Activated CD4-positive, alpha-beta T cell treated with anti-CD3 and anti-CD28 coated beads, Interleukin-2, amount 10 ng/mL, durations not matched to agents 24 days and 14 days (primary cell): ENCODE data around the gene LGR6. TPM values are rescaled to one million over a fixed set of nuclear protein-coding genes. Genes with fewer than 3 reads are reported as not detected.

Source experiments
- DNase-seq: peaks from one replicate; pipeline ENCODE4 v3.0.0; 2022
- H3K27ac Mint-ChIP-seq: one replicate; pipeline ENCODE4 v1.8.0; 2022; ENCODE audit warnings: mild to moderate bottlenecking, mixed read lengths
- H3K27me3 Mint-ChIP-seq: one replicate; pipeline ENCODE4 v1.8.0; 2022; ENCODE audit warnings: mixed read lengths
- H3K36me3 Mint-ChIP-seq: one replicate; pipeline ENCODE4 v1.8.0; 2022; ENCODE audit warnings: low read depth, mild to moderate bottlenecking, mixed read lengths
- H3K4me1 Mint-ChIP-seq: one replicate; pipeline ENCODE4 v1.8.0; 2021; ENCODE audit warnings: mixed read lengths
- H3K4me3 Mint-ChIP-seq: one replicate; pipeline ENCODE4 v1.8.0; 2022; ENCODE audit warnings: mild to moderate bottlenecking, moderate library complexity, mixed read lengths
- H3K9me3 Mint-ChIP-seq: one replicate; pipeline ENCODE4 v1.8.0; 2021; ENCODE audit warnings: mixed read lengths
- intact Hi-C: fragments of 100-400 bp; cut with micrococcal nuclease; formaldehyde crosslinking; loops from one replicate; pipeline ENCODE4 v1.15.1; 2023
- total RNA-seq: library from RNA; stranded (reverse); gene quantifications from 2 replicates; pipeline ENCODE4 v1.2.3, GENCODE V29; 2022

The LGR6 gene
- total RNA-seq, 1 donor from 2014 or later = not detected

- no peaks in the 10 kb centered on the region for H3K9me3 Mint-ChIP-seq
- H3K4me1 Mint-ChIP-seq = peaks cover 46% of the 10 kb centered on the region
- H3K27me3 Mint-ChIP-seq = no peaks in the 10 kb centered on the region
- intact Hi-C loops = no loop called here
- H3K4me3 Mint-ChIP-seq = no peak overlapping the region
- no peak for DNase-seq
- peak overlapping the region; percentile 80 for H3K27ac Mint-ChIP-seq
- peaks cover 88% of the 10 kb centered on the region for H3K36me3 Mint-ChIP-seq
These were observed 40.3 kb upstream of the LGR6 start for GRCh38 chr1:202153284-202153683.

GRCh38 chr1:202154148-202154765 lies 39.3 kb upstream of the LGR6 start:
- Mint-ChIP-seq H3K27me3 (no peaks in the 10 kb centered on the region), H3K36me3 (peaks cover 88% of the 10 kb centered on the region), H3K27ac (peak overlapping the region; percentile 74), H3K4me1 (peaks cover 48% of the 10 kb centered on the region), H3K9me3 (no peaks in the 10 kb centered on the region), H3K4me3 (peak overlapping the region; percentile 63)
- DNase-seq = no peak
- intact Hi-C loops = no loop called here

GRCh38 chr1:202154766-202155477 lies 38.7 kb upstream of the LGR6 start:
- intact Hi-C loops = no loop called here
- Mint-ChIP-seq H3K36me3 (peaks cover 90% of the 10 kb centered on the region), H3K27ac (peak overlapping the region; percentile 74), H3K4me3 (peak overlapping the region; percentile 63), H3K27me3 (no peaks in the 10 kb centered on the region), H3K9me3 (no peaks in the 10 kb centered on the region), H3K4me1 (peaks cover 52% of the 10 kb centered on the region)
- DNase-seq = peak; percentile 86

- Mint-ChIP-seq H3K27ac (peak overlapping the region; percentile 48), H3K36me3 (peaks cover 89% of the 10 kb centered on the region), H3K4me3 (peak overlapping the region; percentile 63), H3K27me3 (no peaks in the 10 kb centered on the region), H3K4me1 (peaks cover 53% of the 10 kb centered on the region), H3K9me3 (no peaks in the 10 kb centered on the region)
- intact Hi-C loops = no loop called here
- DNase-seq = no peak
These were observed 38.0 kb upstream of the LGR6 start for GRCh38 chr1:202155478-202156021.

GRCh38 chr1:202156590-202156989 lies 37.0 kb upstream of the LGR6 start:
- Mint-ChIP-seq H3K4me3 (peak overlapping the region; percentile 99), H3K27me3 (no peaks in the 10 kb centered on the region), H3K36me3 (peaks cover 82% of the 10 kb centered on the region), H3K4me1 (peaks cover 57% of the 10 kb centered on the region), H3K9me3 (no peaks in the 10 kb centered on the region), H3K27ac (peak overlapping the region; percentile 54)
- intact Hi-C loops = no loop called here
- no peak for DNase-seq

GRCh38 chr1:202157945-202158344 lies 35.7 kb upstream of the LGR6 start:
- H3K4me1 Mint-ChIP-seq = peaks cover 66% of the 10 kb centered on the region
- H3K27me3 Mint-ChIP-seq = no peaks in the 10 kb centered on the region
- intact Hi-C loops = no loop called here
- H3K27ac Mint-ChIP-seq = peak overlapping the region; percentile 76
- peak overlapping the region; percentile 99 for H3K4me3 Mint-ChIP-seq
- no peak for DNase-seq
- H3K9me3 Mint-ChIP-seq = no peaks in the 10 kb centered on the region
- H3K36me3 Mint-ChIP-seq = peaks cover 71% of the 10 kb centered on the region

- peaks cover 69% of the 10 kb centered on the region for H3K4me1 Mint-ChIP-seq
- H3K27me3 Mint-ChIP-seq = no peaks in the 10 kb centered on the region
- DNase-seq = peak; percentile 76
- H3K36me3 Mint-ChIP-seq = peaks cover 62% of the 10 kb centered on the region
- H3K27ac Mint-ChIP-seq = peak overlapping the region; percentile 97
- H3K9me3 Mint-ChIP-seq = no peaks in the 10 kb centered on the region
- intact Hi-C loops = no loop called here
- peak overlapping the region; percentile 99 for H3K4me3 Mint-ChIP-seq
These were observed 34.6 kb upstream of the LGR6 start for GRCh38 chr1:202158810-202159533.

- intact Hi-C loops = loop anchor here (1.0 to 10.0 kb wide), 2 partner anchors 14 to 645 kb away; partner anchors contain the start of gene KDM5B
- peak overlapping the region; percentile 97 for H3K27ac Mint-ChIP-seq
These were observed 33.8 kb upstream of the LGR6 start for GRCh38 chr1:202159534-202160371.

GRCh38 chr1:202160377-202160940 lies 33.1 kb upstream of the LGR6 start, which contains the start of gene PTPN7:
TSS of gene PTPN7 (minus strand) at chr1:202160602. CDS start at chr1:202159402, 1,200 bp downstream.
- Mint-ChIP-seq H3K4me1 (peaks cover 71% of the 10 kb centered on the region), H3K9me3 (no peaks in the 10 kb centered on the region), H3K4me3 (peak within 1 kb of the TSS; percentile 99), H3K36me3 (peaks cover 49% of the 10 kb centered on the region), H3K27ac (peak within 1 kb of the TSS; percentile 97), H3K27me3 (no peaks in the 10 kb centered on the region)
- intact Hi-C loops = loop anchor here (1.0 to 10.0 kb wide), 2 partner anchors 15 to 644 kb away; partner anchors contain the start of gene KDM5B
- DNase-seq = peak; percentile 89

More at GRCh38 chr1:202159534-202160371, 33.8 kb upstream of the LGR6 start:
- DNase-seq = peak; percentile 90
- no peaks in the 10 kb centered on the region for H3K9me3 Mint-ChIP-seq
- H3K4me1 Mint-ChIP-seq = peaks cover 73% of the 10 kb centered on the region
- no peaks in the 10 kb centered on the region for H3K27me3 Mint-ChIP-seq
- peak overlapping the region; percentile 99 for H3K4me3 Mint-ChIP-seq
- peaks cover 56% of the 10 kb centered on the region for H3K36me3 Mint-ChIP-seq

GRCh38 chr1:202161151-202162046 lies 32.2 kb upstream of the LGR6 start:
- Mint-ChIP-seq H3K9me3 (no peaks in the 10 kb centered on the region), H3K36me3 (peaks cover 40% of the 10 kb centered on the region), H3K27me3 (no peaks in the 10 kb centered on the region), H3K4me3 (peak overlapping the region; percentile 99), H3K4me1 (peaks cover 71% of the 10 kb centered on the region), H3K27ac (peak overlapping the region; percentile 97)
- peak; percentile 68 for DNase-seq
- intact Hi-C loops = loop anchor here (10.0 kb wide), 1 partner anchor 643 kb away; the partner anchor contains the start of gene KDM5B

GRCh38 chr1:202162047-202162417 lies 31.6 kb upstream of the LGR6 start:
- DNase-seq = peak; percentile 86
- intact Hi-C loops = loop anchor here (10.0 kb wide), 1 partner anchor 643 kb away; the partner anchor contains the start of gene KDM5B
- peaks cover 76% of the 10 kb centered on the region for H3K4me1 Mint-ChIP-seq
- H3K27ac Mint-ChIP-seq = peak overlapping the region; percentile 97
- H3K9me3 Mint-ChIP-seq = no peaks in the 10 kb centered on the region
- no peaks in the 10 kb centered on the region for H3K27me3 Mint-ChIP-seq
- H3K36me3 Mint-ChIP-seq = peaks cover 35% of the 10 kb centered on the region
- H3K4me3 Mint-ChIP-seq = peak overlapping the region; percentile 99
